Astrocyte (in vitro differentiated cells and primary cell): ENCODE measurements around the gene PLXNB3.

Source experiments
- CTCF ChIP-seq: IDR thresholded peaks from 2 replicates; pipeline ENCODE4 v1.5.1; 2011; ENCODE audit warnings: low read depth, mild to moderate bottlenecking, inconsistent platforms, low read length, moderate library complexity; ENCODE audit not compliant: insufficient read depth
- EZH2 ChIP-seq: IDR thresholded peaks from 2 replicates; pipeline ENCODE4 v1.6.1; 2012; ENCODE audit warnings: mild to moderate bottlenecking, low read length, inconsistent platforms; ENCODE audit not compliant: insufficient read depth

- TF ChIP-seq CTCF = no peak
- TF ChIP-seq EZH2 = no peak
Observed at GRCh38 chrX:153812220-153812619, 48.2 kb downstream of the PLXNB3 start.
